NCI-H526 (cell line): ENCODE data around the gene ZNF184.

Experiments
- DNase-seq, 2 experiments: peaks; one replicate each; lab custom pipeline; 2025; lab: John Stamatoyannopoulos, UW

ZNF184 gene

DNA sequence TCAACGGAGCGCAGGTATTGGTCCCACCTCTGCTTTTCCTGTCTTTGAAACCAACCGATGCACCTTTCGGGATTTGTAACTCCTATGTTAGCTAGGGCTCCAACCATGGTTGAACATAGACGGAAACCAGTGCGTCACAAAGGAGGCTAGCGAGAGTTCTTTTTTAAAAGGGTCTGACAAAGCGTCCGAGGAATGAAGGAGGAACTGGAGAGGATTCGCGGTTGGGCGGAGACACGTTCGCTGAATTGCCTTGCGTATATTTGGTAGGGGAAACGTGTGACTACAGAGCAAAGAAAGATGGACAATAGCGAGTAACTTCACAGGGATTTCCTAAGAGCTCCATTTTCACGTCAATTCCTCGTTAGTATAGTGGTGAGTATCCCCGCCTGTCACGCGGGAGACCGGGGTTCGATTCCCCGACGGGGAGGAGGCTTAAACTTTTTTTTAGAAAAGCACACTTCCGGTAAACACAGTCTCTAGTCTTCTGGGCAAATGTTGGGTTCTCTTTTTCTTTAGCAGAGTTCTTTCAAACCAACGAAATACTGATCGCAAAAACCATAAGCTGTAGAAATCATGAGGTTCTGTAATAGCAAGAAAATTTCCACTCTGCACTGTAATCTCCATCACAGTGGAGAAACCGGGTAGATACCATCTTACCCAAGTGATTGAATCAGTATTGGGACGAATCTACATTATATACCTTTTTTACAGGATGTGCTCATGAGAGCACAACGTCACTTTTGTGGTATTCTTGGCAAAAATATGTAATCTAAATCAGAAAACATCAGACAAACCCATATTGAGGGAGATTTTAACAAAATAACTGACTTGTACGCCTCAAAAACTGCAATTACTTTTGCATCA, 6.6 kb upstream of the ZNF184 start:
- DNase-seq, result peak; percentile 73 to 75

GRCh38 chr6:27478706-27479318, 5.9 kb upstream of the ZNF184 start:
- peak; percentile 75 to 78 for DNase-seq

DNA sequence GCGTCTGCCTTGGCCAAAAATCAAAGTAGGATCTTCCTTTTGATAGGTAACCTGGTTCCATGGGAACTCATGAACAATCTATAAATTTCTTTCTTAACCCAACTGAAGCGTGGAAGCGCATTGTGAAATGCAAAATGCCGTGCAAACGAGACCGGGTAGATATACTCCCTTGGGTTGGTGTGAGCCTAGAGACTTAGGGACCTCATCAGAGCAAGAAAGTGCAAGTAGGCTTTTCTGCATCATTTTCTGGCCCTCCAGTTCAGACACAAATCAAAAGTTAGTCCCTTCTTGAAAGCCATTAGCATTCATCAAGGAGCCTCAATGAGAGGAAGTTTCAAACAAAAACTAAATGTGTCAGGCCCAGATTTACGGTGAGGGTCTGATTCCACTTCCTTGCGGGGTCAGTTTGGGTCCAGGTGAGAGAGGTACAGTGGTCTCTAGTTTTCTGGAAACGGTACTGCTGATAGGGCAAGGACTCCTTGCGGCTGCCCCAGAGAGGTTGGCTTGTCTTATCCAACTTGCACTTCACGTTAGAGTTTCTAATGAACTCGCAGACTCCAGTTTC, 5.3 kb upstream of the ZNF184 start:
- DNase-seq, result peak in 1 of 2 experiments; percentile 2

DNA sequence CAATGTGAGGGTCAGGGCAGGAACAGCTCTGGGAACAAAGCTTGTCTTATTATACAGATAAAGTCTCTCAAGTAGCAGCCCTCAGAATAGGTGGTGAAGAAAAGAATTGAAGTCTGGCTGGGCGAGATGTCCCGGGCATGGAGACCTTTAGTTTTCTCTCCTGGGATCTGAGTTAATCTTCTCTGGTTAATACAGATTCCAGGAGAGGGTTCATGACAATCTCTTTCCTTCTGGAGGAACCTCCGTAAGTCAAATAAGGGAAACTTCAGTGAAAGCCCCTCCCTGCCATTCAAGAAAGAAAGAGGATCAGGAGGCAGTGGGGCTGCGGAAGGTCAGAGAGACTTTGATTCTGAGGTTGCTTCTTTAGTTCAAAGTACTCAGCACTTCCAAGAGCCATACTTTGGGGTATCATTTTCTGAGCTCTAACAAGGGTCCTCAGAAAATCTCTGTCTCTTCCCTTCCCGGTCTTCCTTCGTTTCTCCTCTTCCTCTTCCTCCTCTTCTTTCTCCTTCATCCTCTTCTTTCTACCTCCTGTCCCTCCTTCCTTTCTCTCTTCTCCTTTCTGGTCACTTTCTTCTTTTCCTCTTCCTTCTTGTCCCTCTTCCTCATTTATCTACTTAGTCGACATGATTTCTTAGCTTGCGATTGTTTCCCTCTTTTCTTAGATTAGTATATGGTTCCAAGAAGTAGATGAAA, 4.6 kb upstream of the ZNF184 start:
- DNase-seq, result no peak

- no peak for DNase-seq
Measured at GRCh38 chr6:27476090-27476489, 3.2 kb upstream of the ZNF184 start.

GRCh38 chr6:27474672-27475071, 1.8 kb upstream of the ZNF184 start:
- no peak for DNase-seq

DNA sequence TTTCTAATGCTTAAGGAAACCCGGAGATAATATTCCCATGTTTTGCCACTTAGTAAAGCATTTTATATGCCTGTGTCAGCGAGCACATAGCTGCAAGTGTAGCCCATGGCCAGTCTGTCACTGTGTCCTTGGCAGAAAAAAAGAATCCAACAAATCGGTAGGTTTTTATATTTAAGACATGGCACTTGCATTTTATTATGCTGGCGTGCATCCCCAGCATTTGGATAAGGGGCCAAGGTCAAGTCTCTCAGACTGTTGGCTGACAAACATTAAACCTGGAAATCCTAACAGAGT, 1.2 kb upstream of the ZNF184 start:
- no peak for DNase-seq

DNA sequence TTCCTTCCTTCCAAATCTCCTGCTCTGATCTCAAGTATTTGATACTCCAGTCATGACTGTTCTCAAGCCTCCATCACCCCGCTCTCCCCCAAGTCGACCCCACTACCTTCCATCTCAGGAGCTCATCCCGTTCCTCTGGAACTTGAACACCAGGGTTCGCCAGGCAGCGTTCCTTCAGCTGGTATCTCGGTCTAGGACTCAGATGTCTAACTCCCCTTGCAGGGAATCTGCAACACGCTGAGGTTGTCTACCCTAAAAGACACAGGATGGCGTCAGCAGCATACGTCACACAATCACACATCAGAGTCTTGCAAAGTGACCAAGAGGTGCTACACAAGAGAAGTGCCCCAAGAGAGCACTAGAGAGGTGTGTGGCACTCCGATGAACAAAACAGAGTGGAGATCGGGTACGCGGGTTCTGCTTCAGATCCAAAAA, 706 bp downstream of the ZNF184 start:
- DNase-seq, result peak; percentile 71 to 82

GRCh38 chr6:27471365-27472115, 1.4 kb downstream of the ZNF184 start:
- DNase-seq, result no peak

- DNase-seq, result no peak
Measured at GRCh38 chr6:27470023-27470422, 2.9 kb downstream of the ZNF184 start.

DNA sequence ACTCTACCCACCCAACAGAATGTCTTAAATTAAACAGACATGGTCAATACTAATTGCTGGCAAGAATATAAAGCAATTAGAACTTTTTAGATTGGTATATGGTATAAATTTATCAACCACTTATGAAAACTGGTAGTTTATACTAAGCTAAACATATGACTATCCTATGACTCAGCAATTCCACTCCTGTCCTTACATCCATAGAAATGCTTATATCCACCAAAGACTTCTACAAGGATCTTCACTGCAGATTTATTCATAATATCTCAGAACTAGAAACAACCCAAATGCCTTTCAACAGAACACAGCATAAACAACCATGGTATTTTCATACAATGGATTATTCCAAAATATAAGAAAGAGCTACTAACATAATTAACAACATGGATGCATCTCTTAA, 4.6 kb downstream of the ZNF184 start:
- DNase-seq, result no peak

GRCh38 chr6:27452496-27452897, 20.4 kb downstream of the ZNF184 start:
- no peak for DNase-seq

DNA sequence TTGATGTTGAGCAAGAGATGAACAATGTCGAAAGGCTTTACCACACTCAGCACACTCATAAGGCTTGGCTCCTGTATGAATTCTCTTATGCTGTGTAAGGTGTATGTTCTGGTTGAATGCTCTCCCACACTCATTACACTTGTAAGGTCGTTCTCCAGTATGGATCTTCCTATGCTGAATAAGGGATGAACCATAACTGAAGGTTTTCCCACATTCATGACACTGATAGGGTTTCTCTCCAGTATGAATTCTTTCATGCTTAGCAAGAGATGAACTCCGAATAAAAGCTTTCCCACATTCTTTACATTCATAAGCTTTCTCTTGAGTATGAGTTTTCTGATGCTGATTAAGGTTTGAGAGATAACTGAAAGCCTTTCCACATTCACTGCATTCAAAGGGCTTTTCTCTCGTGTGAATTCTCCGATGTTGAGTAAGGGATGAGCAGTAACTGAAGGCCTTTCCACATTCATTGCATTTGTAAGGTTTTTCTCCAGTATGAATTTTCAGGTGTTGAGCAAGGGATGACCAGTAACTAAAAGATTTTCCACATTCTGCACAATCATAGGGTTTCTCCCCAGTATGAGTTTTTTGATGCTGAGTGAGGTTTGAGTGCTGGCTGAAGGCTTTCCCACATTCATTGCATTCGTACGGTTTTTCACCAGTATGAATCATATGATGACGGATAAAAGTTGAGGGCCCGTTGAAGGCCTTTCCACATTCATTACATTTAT, 21.1 kb downstream of the ZNF184 start:
- no peak for DNase-seq

DNA sequence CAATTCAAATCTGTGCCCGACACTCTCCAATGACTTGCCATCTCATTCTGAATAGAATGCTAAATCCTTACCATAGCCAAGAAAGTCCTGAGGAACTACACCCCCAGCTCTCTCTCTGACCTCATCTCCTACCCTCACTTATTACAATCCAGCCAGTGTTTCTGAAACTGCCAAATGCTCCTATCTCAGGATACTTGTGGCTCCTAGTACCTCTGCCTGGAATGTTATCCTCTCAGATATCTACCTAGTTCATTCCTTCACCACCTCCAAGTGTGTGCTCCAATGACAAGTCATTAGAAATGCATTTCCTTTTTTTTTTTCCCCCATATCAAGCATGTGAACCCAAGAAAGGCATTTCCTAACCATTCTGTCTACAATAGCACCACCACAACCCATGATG, 24.4 kb downstream of the ZNF184 start:
- DNase-seq, result no peak

- no peak for DNase-seq
Measured at GRCh38 chr6:27442932-27443331, 30.0 kb downstream of the ZNF184 start.

DNA sequence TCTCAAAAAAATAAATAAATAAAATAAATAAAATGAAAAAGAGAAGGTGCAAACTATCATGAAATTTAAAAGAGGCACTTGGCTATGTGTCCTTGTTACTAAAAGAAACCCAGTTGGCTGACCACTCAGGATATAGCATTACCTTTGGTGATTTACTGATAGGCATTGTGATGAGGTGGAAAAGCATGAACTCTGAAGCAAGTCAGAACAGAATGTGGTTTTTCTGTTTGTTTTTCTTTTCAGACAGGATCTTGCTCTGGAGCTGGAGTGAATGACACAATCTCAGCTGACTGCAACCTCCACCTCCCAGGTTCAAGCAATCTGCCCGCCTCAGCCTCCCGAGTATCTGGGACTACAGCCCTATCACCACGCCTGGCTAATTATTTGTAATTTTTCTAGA, 31.9 kb downstream of the ZNF184 start:
- no peak for DNase-seq

- no peak for DNase-seq
Measured at GRCh38 chr6:27439371-27439770, 33.5 kb downstream of the ZNF184 start.

- DNase-seq, result no peak
Measured at GRCh38 chr6:27433714-27434113, 39.2 kb downstream of the ZNF184 start.

DNA sequence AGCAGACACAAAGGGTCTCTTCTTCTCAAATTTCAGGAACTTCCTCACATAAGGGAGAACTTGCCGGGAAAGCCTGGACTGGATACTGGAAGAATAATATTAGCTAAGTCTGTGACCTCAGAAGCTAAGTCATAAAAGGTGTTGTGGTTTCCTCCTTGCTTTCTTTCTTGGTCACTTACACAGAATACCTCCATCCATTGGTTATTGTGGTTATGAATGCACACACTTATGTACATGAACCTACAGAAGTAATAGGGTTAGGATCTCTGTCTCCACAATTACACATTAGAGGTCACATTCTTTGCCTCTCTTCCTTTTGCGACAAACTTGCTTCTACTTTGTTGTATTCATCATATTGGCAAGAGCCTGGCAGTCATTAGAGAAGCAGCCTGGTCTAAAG, 43.9 kb downstream of the ZNF184 start:
- DNase-seq, result no peak

GRCh38 chr6:27428502-27428901, 44.4 kb downstream of the ZNF184 start:
- no peak for DNase-seq

DNA sequence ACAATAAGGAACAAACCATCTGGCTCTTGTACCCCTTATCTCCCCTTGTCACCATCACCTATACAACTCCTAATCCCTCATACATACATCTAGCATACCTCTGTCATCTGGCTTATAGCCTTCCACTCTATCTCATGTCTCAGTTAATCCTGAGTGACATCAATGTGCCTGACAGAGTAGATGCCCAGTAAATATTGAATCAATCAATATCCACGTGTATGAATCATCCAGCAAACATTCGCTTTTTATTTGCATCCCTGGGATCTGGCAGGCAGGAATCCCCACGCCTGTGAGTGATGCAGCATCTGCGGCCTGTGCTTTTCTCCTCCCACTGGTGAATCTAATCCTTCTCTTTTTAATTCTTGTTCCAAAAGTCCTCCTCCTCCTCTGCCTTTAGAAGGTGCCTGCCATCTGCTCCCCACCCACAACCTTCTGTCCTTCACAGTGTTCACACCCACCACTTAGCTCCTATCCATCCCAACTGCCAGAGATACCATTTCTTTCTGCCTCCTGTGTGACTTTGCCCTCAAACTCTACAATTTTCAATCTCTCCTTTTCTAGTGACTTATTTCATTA, 46.8 kb downstream of the ZNF184 start:
- DNase-seq, result no peak
